Measurements from ENCODE around the gene GLIPR2.
"Not testable (repeated sequence)": the region's sequence is repeated elsewhere in the genome, so short reads cannot be mapped to it uniquely, and the experiment has no call there.

DNA sequence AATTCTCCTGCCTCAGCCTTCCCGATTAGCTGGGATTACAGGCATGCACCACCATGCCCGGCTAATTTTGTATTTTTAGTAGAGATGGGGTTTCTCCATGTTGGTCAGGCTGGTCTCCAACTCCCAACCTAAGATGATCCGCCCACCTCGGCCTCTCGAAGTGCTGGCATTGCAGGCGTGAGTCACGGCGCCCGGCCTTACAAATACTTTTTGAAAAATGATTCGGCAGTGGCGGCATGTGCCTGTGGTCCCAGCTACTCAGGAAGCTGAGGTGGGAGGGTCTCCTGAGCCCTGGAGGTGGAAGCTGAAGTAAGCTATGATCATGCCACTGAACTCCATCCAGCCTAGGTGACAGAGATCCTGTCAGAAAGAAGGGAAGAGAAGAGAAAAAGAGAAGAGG lies 23.6 kb downstream of the GLIPR2 start:
- TF ChIP-seq, protein P1, sequence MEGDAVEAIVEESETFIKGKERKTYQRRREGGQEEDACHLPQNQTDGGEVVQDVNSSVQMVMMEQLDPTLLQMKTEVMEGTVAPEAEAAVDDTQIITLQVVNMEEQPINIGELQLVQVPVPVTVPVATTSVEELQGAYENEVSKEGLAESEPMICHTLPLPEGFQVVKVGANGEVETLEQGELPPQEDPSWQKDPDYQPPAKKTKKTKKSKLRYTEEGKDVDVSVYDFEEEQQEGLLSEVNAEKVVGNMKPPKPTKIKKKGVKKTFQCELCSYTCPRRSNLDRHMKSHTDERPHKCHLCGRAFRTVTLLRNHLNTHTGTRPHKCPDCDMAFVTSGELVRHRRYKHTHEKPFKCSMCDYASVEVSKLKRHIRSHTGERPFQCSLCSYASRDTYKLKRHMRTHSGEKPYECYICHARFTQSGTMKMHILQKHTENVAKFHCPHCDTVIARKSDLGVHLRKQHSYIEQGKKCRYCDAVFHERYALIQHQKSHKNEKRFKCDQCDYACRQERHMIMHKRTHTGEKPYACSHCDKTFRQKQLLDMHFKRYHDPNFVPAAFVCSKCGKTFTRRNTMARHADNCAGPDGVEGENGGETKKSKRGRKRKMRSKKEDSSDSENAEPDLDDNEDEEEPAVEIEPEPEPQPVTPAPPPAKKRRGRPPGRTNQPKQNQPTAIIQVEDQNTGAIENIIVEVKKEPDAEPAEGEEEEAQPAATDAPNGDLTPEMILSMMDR (IDR thresholded peaks at IDR 0.05) = not testable (repeated sequence)
- TF ChIP-seq POLR2A (IDR thresholded peaks at IDR 0.05; ENCODE audit: low read depth); POLR2AphosphoS5 (IDR thresholded peaks at IDR 0.05): not testable (repeated sequence)
